HepG2 (cell line): Measurements from ENCODE around the gene FBRSL1. TPM values are rescaled to one million over a fixed set of nuclear protein-coding genes. Genes with fewer than 3 reads are reported as not detected.

Experiments used
- ATAC-seq: fragments of 200-7000 bp; cut with Tn5 transposase; 3 replicates; pipeline ENCODE4 v1.9.1; 2020; ENCODE audit warnings: mild to moderate bottlenecking, moderate library complexity
- BruUV-seq: library from RNA; stranded (reverse); fragments of 400-500 nt; replicated peaks from 2 replicates; lab custom pipeline; 2021; lab: Mats Ljungman, UMichigan
- CTCF ChIA-PET: fragments of 300-600 bp; formaldehyde crosslinking; extraction: SDS; loops from one replicate; lab custom pipeline; 2021; ENCODE audit warnings: low total read pairs, inconsistent platforms, low intra/inter-chr PET ratio; lab: Yijun Ruan, JAX
- POLR2A ChIA-PET: fragments of 350-600 bp; sonication (Branson Sonifier 250); formaldehyde crosslinking; loops from one replicate; lab custom pipeline; 2020; ENCODE audit warnings: antibody characterized with exemption, inconsistent platforms; lab: Yijun Ruan, JAX
- DNase-seq: peaks from one replicate; pipeline ENCODE4 v3.0.0-alpha.2; 2015; ENCODE audit warnings: low spot score
- FAIRE-seq: peaks from 3 replicates; lab custom pipeline; 2011; peaks lifted over from hg19 to GRCh38; lab: Jason Lieb, UNC
- H2AFZ ChIP-seq: one replicate; pipeline ENCODE4 v1.6.1; 2011; ENCODE audit warnings: low read length, inconsistent platforms
- H3K27ac ChIP-seq: fragments of 300-600 bp; 3 replicates; pipeline ENCODE4 v1.8.0; 2011; ENCODE audit warnings: mixed run types, mild to moderate bottlenecking, mixed read lengths, low read length, inconsistent platforms; ENCODE audit not compliant: insufficient read depth; ENCODE audit errors: extremely low read length
- H3K27me3 ChIP-seq, 2 experiments: fragments of 200-600 bp in 1 of 2; 2 replicates in 1 of 2; 3 replicates in 1 of 2; pipeline versions ENCODE4 v1.6.0 to v1.8.0; 2011; ENCODE audit warnings: low read length in 2 of 2, mild to moderate bottlenecking in 2 of 2, moderate library complexity in 2 of 2, inconsistent platforms in 1 of 2; ENCODE audit not compliant: insufficient read depth in 2 of 2, control insufficient read depth in 1 of 2
- H3K36me3 ChIP-seq, 2 experiments: fragments of 200-600 bp in 1 of 2; replicated peaks in 1 of 2; 2 replicates in 1 of 2; 3 replicates in 1 of 2; pipeline versions ENCODE4 v1.5.1 to v1.8.0; 2011; ENCODE audit warnings: low read length in 2 of 2, inconsistent platforms in 1 of 2; ENCODE audit not compliant: insufficient read depth in 2 of 2, control insufficient read depth in 1 of 2
- H3K4me1 ChIP-seq: 2 replicates; pipeline ENCODE4 v1.5.1; 2012; ENCODE audit warnings: low read length, inconsistent platforms; ENCODE audit not compliant: insufficient read depth
- H3K4me2 ChIP-seq: 2 replicates; pipeline ENCODE4 v1.6.0; 2011; ENCODE audit warnings: low read depth, low read length, inconsistent platforms
- H3K4me3 ChIP-seq, 3 experiments: fragments of 200-600 bp in 1 of 3; sonication (generic), shearing (Covaris generic) in 1 of 3; replicated peaks in 1 of 3; 2 replicates each; pipeline ENCODE4 v1.5.1; 2011 to 2016; ENCODE audit warnings: low read length in 3 of 3, inconsistent platforms in 2 of 3, low read depth in 2 of 3, mild to moderate bottlenecking in 2 of 3, control low read depth in 1 of 3, mixed read lengths in 1 of 3; ENCODE audit not compliant: insufficient read depth in 1 of 3
- H3K79me2 ChIP-seq: one replicate; pipeline ENCODE4 v1.6.1; 2011; ENCODE audit warnings: low read length, inconsistent platforms; ENCODE audit not compliant: insufficient read depth
- H3K9ac ChIP-seq: 2 replicates; pipeline ENCODE4 v1.6.0; 2011; ENCODE audit warnings: mild to moderate bottlenecking, low read depth, low read length, inconsistent platforms; ENCODE audit not compliant: insufficient read depth
- H3K9me3 ChIP-seq: 2 replicates; pipeline ENCODE4 v1.5.1; 2012; ENCODE audit warnings: mild to moderate bottlenecking, low read length
- H4K20me1 ChIP-seq: 2 replicates; pipeline ENCODE4 v1.6.0; 2011; ENCODE audit warnings: inconsistent platforms, mild to moderate bottlenecking, low read length, moderate library complexity; ENCODE audit not compliant: insufficient read depth
- ATAD3A ChIP-seq: sonication (generic); formaldehyde crosslinking; IDR thresholded peaks from 2 replicates; pipeline ENCODE4 v1.4.0; 2020; ENCODE audit warnings: missing genetic modification reagents
- ATF7 ChIP-seq, 2 experiments: fragments of 450-650 bp in 1 of 2; sonication (generic) in 1 of 2; formaldehyde crosslinking in 1 of 2; IDR thresholded peaks; 2 replicates each; pipeline versions ENCODE4 v1.4.0 to v1.6.1; 2016 to 2020; ENCODE audit warnings: antibody characterized with exemption in 1 of 2, mild to moderate bottlenecking in 1 of 2, missing genetic modification reagents in 1 of 2
- MXD1 ChIP-seq: sonication (generic); formaldehyde crosslinking; IDR thresholded peaks from 2 replicates; pipeline ENCODE4 v1.4.0; 2020; ENCODE audit warnings: mild to moderate bottlenecking, missing genetic modification reagents
- NFYC ChIP-seq: IDR thresholded peaks from 2 replicates; pipeline ENCODE4 v1.6.1; 2016; ENCODE audit warnings: missing genetic modification reagents, missing compliant biosample characterization
- SATB2 ChIP-seq: sonication (generic); formaldehyde crosslinking; IDR thresholded peaks from 2 replicates; pipeline ENCODE4 v1.5.0; 2020; ENCODE audit warnings: missing genetic modification reagents
- ZNF275 ChIP-seq: sonication (generic); formaldehyde crosslinking; IDR thresholded peaks from 2 replicates; pipeline ENCODE4 v1.8.0; 2022; ENCODE audit warnings: missing genetic modification reagents, mild to moderate bottlenecking, inconsistent platforms, borderline replicate concordance
- ZNF772 ChIP-seq: sonication (generic); formaldehyde crosslinking; IDR thresholded peaks from 2 replicates; pipeline ENCODE4 v1.5.0; 2020; ENCODE audit warnings: mild to moderate bottlenecking, missing genetic modification reagents
- WGBS: methylation state at CpG from one replicate; pipeline ENCODE4 v1.1.6; 2017; ENCODE audit warnings: low lambda C conversion rate; 5-methylcytosine and 5-hydroxymethylcytosine counted together
- in situ Hi-C: cut with HindIII; loops from 2 replicates; pipeline ENCODE4 v1.10.0; 2017; ENCODE audit warnings: low pct_unique_long_range_greater_than_20kb; ENCODE audit not compliant: extremely low pct_ligation_motif_present
- intact Hi-C: fragments of 100-400 bp; cut with micrococcal nuclease; formaldehyde crosslinking; loops from one replicate; pipeline ENCODE4 v1.10.0; 2022; ENCODE audit not compliant: unreplicated experiment
- polyA plus RNA-seq, 8 experiments: library from polyadenylated mRNA; depleted of rRNA in 3 of 8; stranded (reverse) in 7 of 8; unstranded in 1 of 8; fragments of >200 nt; fragmentation: Illumina TruSeq in 4 of 8; extraction: Trizol in 4 of 8; gene quantifications; 2 replicates each; pipeline versions ENCODE4 v1.2.1 to v1.2.3, GENCODE V29; 2011 to 2016; ENCODE audit warnings: low read depth in 4 of 8, missing spikeins in 1 of 8, mixed read lengths in 1 of 8; ENCODE audit not compliant: insufficient read depth in 1 of 8
- total RNA-seq, 5 experiments: library from RNA; depleted of rRNA; stranded (reverse); fragments of >200 nt; fragmentation: Illumina TruSeq; extraction: Trizol; gene quantifications; 2 replicates each; pipeline ENCODE4 v1.2.3, GENCODE V29; 2016; ENCODE audit warnings: low read depth in 1 of 5

Gene FBRSL1
- total and polyA plus RNA-seq, 2 of the 13 experiments (the other 11 are each of a cell fraction or from before 2014, with no cell fraction given) = 3.6 to 7.9 TPM

DNA sequence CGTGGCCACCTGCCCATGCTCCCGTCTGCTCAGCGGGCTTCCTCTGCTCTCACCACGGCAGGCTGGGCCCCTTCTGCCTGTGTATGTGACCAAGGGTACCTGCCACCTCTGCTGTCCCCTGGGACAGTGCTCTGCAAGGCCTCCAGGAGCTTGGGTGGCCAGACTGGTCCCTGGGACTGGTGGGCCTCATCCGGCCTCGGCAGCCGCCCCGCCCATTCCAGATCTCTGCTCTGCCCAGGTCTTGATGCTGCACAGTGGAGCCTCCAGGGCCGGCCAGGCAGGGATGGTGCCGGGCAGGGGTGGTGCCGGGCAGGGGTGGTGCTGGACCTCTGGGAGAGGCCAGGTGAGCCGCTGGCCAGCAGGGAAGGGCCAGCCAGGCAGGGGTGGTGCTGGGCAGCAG lies 9.0 kb downstream of the FBRSL1 start:
- Histone ChIP-seq H3K4me3 (no peak overlapping the region), H3K4me2 (no peak overlapping the region), H3K79me2 (peaks cover 95% of the 10 kb centered on the region), H4K20me1 (peaks cover 91% of the 10 kb centered on the region), H3K36me3 (peaks cover 0 to 4% of the 10 kb centered on the region in 2 experiments; a peak in 3 of 5 replicates), H3K4me1 (peaks cover 51% of the 10 kb centered on the region), H3K27ac (no peak overlapping the region), H3K9me3 (no peaks in the 10 kb centered on the region), H3K27me3 (no peaks in the 10 kb centered on the region; a peak in 1 of 5 replicates), H2AFZ (no peak overlapping the region), H3K9ac (no peak overlapping the region)
- TF ChIP-seq NFYC (CRISPR knock-in tag) (no peak), MXD1 (CRISPR knock-in tag) (no peak), SATB2 (CRISPR knock-in tag) (no peak), ATF7 (IDR thresholded peaks at IDR 0.05) (no peak), ATF7 (CRISPR knock-in tag; IDR thresholded peaks at IDR 0.05) (no peak), ZNF772 (CRISPR knock-in tag) (no peak), ZNF275 (CRISPR knock-in tag) (no peak), ATAD3A (CRISPR knock-in tag) (no peak)
- ATAC-seq (no peak), FAIRE-seq (no peak), DNase-seq (no peak)
- POLR2A ChIA-PET = no interaction called here
- 97% methylated on average over 6 of the region's 12 CpGs for WGBS
- in situ Hi-C loops (no loop called here), intact Hi-C loops (no loop called here)
- CTCF ChIA-PET = no interaction called here
- BruUV-seq = no TSS peak
